Ureter (tissue), 1 donor: ENCODE data around the gene FCHSD1. TPM values are rescaled to one million over a fixed set of nuclear protein-coding genes. Genes with fewer than 3 reads are reported as not detected.

Experiments
- DNase-seq: peaks from one replicate; pipeline ENCODE4 v3.0.0-alpha.2; 2020; ENCODE audit warnings: low spot score
- total RNA-seq: library from RNA; stranded (reverse); gene quantifications from one replicate; pipeline ENCODE4 v1.2.4, GENCODE V29; 2023
- donor health status: DM: yes; HTN: yes; CAD: no.

Gene FCHSD1
- total RNA-seq = 33.5 TPM

DNA sequence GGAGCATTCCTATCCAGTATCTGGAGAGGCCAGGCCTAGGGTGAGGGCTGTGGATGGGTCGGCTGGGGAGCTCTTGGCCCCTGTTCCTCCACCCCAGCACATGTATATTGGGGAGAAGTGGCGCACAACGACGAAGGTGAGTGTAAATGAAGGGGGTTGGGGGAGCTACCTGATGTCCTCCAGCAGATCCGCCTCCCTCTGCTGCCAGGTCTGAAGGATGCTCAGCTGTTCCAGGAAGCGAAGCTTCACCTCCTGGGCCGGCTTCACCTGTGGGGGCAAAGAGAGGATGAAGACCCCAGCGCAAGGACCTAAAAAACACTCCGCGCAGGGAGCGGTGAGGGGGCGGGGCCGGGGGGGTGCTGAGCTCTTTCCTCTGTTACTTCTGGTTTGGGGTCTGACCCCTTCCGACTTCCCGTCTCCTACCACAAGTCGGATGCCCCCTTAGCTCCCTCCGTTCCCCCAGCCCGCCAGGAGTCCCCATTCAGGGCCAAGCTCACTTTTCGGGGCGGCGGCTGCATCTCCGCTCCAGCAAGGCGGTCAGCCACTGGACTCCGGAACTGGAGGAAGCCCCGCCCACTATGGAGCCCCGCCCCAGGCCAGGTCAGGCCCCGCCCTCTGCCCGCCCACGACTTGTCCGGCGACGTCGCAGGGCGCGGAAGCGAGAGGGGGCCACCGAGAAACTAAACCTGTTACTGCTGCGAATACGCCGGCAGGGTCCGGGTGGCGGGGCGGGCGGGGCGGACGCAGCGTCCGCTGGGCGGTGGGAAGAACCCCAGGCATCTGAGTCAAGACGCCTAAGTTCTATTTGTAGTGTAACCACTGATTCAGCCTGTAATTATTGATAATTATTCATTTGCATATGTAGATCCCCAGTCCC, at the start of gene FCHSD1:
Gene FCHSD1, minus strand, starts transcription at position 568 of the 877 bp plus-strand sequence. Its CDS starts 50 bp downstream, at position 518.
- DNase-seq = peak; percentile 94

DNA sequence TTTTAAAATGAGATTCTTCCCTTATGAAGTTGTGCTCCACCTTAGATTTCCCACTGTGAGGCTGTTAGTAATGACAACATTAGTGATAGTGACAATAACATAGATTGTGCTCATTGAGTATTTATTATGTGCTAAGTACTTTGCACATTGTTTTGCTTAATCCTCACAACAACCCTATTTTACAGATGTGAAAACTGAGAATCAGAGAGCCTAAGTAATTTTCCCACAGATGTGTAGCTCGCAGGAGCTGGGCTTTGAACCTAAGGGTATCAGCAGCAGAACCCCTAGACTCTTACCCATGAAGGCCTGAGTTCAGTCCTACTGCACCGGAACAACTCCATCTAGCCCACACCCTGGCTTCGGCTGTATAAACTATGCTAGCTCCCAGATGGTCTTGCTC, 46.4 kb upstream of the FCHSD1 start:
- no peak for DNase-seq

DNA sequence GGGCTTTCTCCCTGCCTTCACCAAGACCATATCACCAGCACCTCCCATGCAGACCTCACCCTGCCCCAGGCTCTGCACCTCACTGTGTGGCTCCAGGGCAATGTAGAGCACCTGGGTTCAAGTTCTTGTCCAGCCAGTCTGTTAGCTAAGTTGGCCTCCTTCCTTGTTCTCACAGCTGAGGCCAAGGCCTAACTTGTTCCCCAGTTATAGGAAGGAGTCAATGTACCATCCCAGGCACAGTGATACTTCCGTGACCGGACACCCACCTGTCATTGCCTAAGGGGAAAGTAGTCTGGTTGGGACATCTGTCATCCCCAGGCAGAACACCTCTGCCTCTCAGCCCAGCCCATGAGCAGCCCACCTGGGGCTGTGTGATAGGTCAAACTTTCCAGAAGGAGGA, 45.2 kb upstream of the FCHSD1 start:
- DNase-seq = no peak

DNA sequence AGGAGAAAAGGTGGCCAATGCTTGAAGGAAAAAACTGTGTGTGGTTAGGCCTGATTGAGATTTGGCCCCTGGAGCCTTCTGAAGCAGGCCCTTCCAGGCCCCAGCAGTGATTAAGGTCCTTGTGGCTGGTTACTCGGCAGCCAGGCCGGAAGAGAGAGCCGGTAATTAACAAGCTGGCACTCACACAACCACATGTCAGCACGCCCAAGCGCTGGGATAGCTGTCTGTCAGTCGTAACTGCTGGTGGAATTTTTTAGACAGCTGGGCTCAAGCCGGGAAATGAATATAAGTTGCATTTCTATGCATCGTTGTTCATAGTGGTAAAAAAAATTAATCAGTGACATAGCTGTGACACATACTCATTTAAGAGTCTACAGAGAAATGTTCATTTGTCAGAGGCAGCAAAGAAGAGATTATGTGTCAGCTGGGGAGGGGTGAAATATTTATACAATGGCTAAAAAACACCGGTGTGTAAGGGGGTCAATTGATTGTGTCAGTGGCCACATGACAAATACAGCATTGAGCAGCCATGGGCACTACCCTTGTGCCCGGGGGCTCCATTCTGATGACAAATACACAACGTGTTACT, 44.5 kb upstream of the FCHSD1 start:
- no peak for DNase-seq

DNA sequence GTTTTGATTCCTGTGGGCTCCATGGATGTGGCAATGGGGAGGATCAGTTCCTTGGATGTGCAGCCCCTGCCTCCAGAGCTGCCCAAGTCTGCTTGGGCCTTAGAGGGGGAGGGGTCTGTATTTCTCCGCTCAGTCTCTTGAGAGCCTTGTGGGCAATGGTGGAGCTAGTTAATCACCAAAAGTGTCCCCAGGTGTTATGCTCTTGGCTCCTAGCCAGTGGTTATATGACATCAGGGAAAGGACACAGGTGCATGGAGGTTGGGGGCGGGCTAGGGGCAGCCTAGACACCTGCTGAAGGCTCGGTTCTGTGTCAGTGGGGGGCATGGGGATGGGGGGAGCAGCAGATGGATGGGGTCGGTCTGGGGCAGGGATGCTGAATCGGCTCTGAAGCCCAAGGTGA, 43.3 kb upstream of the FCHSD1 start:
- DNase-seq = no peak

DNA sequence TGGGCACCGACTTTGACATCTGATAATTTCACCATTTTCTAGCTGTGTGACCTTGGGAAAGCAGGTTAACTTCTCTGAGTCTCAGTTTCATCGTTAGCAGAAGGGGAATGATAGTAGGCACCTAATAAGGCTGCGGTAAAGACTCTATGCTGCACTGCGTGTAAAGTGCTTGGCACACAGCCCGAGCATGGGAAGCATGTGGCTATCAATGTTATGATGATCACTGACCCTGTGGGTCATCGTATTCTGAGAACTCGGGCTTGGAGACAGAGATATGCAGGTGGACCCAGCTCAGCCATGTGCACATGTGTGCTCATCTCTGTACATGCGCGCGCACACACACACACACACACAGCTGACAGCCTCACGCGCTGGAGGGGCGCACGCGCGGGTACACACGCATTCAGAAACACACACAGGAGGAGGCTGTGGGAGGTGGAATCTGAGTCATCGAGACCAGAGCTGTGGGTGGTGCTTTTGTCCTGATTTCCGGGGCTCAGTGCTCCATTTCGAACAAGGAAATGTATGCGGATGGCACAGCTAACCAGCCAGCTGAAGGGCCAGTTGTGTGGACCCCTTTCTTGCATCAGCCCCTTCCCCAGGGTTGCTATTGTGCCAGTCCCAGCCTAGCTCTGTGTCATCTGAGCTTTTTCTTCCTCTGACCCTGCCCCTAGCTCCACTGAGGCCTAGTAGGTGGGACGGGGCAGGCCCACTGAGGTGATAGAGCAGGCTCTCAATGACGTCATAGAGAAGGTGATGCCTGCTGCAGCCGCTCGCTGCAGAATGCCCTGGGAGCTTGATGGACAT, 41.9 kb upstream of the FCHSD1 start:
- DNase-seq = peak; percentile 67

DNA sequence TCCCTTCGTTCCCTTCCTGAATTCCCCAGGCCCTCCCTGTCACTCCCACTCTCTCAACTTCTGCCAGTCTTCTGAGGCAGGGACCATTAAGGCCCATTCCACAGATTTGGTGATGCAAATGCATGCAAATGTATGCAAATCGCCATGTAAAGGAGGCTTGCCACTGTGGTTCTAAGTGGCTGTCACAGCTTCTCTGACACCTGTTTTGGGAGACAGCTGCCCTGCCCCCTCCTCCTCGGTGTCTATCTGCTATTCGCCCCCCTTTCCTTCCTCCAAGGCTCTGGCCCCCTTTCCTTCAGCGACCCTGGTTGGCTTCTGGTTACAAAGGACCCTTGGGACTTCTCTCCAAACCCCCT, 41.3 kb upstream of the FCHSD1 start:
- no peak for DNase-seq

DNA sequence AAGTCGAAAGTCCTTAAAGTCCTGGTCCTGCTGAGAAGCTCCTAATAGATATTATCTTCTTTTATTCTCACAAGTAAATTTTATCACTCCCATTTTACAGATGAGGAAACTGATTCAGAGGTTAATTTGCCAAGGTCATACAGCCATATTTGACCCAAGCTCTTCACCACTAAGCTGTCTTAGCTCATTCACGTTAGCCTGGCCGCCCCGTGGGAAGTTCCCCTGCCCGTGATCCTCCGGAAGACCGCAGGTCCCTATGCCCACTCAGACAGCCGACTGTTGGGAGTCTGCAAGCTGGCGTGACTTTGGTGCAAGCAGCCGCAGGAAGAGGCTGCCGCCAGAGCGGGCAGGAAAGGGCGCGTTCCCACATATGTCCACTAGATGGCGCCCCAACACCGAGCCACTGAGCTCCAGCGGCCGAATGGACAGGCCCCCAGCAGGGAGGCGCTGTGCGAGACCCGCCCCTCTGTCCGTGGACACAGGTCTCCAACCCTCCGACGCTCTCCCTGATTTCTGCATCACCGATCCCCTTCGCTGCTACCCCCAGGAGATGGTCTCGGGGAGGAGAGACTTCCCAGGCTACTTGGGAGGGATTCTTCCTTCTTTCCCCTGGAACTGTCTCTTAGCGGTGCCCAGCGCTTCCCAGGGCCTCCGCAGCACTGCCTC, 40.8 kb upstream of the FCHSD1 start:
- peak; percentile 92 for DNase-seq

DNA sequence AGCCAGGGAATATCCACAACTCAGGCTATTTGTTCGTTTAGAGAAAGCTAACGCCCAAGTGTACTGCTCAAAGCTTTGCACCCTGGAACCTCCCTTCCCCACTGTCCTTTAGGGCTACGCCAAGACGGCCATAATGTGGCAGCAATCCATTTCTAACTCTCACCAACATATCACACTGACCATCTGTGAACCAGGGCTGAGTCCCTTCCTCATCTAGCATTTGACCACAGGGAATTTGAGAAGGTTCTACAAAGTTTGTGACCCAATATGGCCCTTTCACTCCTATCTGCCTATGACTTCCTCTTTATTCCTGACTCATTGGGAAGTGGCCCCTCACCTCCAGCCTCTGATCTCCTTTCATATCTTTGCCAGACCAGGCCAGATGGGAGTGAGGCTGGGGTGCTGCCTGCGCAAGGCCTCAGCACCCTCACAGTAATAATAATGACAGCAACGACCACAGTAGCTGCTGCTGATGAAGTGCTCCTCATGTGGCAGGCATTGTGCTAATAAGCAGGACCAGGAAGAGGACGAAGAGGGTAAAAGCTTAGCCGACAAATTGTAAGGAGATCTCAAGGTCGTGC, 40.2 kb upstream of the FCHSD1 start:
- no peak for DNase-seq

DNA sequence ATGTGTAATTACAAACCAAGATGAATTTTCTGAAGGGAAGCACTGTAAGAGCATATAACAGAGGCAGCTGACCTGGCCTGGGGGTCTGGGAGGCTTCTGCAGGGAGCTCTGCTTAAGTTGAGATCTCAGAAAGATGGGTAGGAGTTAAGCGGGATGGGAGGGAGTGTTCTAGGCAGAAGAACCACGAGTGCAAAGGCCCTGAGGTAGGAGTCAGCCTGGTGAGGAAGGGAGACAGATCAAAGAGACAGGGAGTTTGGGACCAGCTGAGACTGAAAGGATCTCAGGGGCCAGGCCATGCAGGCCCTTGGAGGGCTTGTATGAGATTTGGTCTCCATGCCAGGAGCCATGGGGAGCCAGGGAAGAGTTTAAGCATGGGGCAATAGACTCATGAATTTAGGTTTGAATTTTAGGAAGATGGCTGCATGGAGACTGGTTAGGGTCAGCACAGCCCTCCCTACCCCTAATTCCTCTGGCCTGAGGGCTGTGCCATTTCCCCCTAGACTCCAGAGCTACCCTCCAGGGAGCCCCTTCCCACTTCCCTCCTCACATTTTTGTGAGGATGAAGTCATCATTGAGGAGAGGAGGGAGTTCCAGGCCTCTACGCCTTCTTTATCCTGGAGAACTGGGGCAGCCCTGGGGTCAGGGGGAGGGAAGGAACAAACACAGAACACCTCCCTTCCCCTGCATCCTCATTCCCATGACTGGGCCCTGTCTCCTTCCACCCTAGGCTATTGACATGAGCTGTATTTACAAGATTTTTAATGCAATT, 35.6 kb upstream of the FCHSD1 start:
- no peak for DNase-seq

DNA sequence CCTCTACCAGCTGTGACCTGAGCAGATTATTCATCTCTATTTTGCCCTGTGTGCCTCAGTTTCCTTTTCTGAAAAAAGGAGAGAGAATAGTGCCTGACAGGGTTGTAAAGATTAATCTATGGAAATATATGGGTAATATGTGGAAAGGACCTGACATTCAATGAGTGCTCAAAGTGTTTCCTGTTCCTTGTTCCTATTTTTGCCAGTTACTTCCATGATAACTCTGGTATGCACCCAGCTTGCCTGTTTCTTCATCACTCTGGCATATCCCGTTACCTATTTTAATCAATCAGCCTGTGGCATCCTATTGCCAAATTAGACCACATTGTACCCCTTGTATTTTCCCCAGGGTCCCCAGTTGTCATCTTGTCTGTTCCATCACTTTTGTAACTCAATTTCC, 34.4 kb upstream of the FCHSD1 start:
- no peak for DNase-seq

DNA sequence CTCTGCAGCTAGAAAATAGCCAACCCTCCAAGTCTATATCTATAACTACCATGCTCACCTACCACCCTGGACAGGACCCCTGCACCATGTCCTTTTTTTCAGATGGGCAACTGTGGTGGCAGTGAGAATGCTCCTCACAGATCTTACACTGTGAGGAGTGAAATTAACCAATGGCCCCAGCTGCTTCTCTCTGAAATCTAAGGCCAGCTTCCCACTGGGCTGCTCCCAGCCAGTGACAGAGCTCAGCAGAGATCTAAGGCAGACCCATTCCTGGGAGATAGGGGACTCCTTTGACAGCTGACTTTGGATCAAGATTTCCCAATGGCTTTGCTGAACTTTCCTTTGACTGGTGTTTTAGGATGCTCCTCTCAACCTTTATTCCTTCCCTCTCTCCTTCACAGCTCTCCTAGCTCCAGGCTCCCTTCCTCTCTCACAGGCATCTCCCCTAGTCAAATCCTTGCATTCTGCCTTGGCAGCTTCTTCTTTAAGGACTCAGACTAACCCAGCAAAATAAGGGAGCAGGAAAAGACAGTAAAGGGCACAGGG, 32.5 kb upstream of the FCHSD1 start:
- no peak for DNase-seq

DNA sequence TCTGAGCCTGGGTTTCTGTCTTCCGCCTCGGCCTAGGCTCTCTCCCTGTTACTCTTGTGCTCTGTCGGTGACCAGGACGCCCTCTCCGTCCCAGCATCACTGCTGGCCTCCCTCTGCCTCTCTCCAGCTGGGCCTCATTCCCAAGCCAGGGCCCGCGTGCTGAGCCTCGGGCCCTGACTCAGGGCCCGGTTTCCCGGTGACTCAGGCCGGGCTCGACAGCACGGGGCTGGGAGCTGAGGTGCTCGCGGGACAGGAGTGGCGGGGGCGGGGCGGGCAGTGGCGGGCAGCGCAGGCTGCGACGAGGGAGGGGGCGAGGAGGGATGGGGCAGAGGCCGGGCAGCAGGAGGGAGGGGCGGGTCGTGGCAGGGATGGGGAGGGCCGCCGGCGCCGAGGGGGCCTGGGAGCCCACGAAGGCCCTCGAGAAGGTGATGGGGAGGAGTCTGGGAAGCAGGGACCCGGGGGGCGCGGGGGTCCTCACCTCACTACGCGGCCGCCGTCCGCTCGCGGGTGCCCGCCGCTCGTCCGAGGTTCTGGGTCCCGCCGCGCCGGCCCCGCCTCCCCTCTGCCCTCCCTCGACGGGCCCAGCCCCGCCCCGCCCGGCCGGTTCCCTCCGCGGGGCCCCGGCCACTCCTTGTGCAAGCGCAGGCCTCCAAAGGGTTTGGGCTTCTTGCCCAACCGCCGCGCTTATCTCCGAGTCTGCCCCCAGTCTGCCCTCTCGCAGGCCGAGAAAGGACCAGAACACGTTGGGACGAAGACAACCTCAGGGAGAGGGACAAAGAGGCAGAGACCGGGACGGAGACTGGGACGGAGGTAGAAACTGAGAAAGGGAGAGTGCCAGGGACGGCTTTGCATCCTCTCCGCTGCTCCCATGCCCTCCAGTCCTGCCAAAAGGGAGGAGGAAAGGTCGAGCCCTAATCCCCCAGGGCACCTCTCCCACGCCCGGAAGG, 30.8 kb upstream of the FCHSD1 start, which contains the start of gene ARAP3:
Gene ARAP3, minus strand, starts transcription at position 536 of the 947 bp plus-strand sequence. CDS start 1,744 bp downstream, outside the sequence.
- DNase-seq = peak; percentile 89

DNA sequence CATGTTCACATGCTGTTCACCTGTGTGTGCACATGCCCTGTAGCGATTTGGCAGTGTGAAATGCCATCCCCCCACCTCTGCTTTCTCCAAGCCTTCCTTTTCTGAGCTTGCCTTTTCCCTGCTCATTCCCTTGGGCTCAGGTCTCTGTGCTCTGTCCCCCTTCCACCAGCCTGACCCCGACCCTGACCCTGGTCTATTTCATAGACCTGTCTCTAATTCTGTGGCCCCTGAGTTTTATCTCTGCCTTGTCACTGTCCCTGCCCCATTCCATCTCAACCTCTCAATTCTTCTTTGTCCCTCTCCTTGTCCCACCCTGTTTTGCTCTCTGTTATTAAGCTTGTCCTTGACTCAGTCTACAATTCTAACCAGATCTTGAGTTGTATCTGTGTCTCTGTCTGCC, 30.1 kb upstream of the FCHSD1 start:
- no peak for DNase-seq

DNA sequence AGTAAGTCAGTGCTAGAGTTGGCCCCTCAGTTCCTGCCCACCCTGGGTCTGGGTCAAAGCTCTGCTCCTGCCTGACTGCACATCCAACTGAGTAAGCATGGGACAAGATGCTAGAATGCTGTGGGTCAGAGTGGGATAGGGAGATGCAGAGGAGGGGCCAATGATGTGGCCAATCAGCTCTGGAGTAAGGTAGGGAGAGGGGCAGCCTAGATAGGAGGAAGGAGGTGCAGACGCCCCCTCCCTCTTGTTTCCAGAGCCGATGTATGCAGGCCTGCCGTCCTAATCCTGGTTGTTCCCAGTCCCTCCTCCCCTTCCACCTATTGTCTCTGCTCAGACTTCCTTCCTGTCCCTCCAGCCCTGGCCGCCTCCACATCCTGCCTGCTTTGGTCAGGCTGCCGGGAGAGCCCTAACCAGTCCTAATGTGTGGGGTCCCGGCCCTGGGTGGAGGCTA, 29.6 kb upstream of the FCHSD1 start:
- peak; percentile 61 for DNase-seq

DNA sequence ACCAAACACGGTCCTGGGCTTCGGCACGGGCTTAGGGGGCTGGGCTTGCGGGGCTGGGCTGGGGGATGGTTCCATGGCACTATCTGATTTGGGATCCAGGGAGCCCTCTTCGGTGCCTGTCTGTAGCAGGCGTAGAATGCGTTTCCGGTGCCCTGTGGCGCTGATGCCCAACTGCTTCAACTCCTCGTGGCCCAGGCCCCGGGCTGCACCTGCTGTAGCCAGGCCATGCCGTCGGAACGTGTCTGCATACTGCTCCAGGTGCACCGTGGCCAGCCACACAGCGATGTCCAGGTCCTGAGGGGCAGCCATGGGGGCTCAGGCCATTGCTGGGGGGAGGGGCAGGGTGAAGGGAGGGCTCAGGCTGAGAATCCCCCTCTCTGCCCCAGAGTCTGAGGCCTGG, 29.0 kb upstream of the FCHSD1 start:
- DNase-seq = no peak

DNA sequence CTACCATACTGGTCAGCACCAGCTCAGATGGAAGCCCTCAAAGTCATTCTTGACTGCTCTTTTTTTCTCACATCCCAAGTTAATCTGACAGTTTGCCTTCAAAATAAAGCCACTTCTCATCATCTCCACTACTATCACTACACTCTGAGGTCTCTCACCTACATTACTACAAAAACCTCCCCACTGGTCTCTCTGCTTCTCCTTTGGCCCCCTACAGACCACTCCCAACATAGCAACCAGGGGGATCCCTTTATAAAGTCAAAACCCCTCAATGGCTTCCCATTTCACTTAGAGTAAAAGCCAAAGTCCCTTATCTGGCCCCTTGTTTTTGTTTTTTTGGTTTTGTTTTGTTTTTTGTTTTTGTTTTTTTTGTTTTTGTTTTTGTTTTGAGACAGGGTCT, 26.2 kb upstream of the FCHSD1 start:
- no peak for DNase-seq

DNA sequence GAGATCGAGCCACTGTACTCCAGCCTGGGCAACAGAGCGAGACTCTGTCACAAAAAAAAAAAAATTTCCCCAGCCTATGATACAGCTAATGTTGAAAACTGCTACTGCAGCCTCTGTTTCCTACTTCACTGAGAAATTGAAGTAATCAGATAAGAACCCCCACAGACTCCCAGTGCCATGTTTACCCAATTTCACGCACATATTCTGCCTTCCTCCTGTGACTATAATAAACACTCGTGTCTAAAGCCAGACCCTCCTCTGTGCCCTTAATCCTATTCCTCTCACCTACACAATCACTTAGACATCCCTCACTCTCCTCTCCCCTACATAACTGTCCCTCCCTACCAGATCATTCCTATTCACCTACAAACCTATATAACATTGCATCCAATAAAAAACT, 24.5 kb upstream of the FCHSD1 start:
- no peak for DNase-seq

DNA sequence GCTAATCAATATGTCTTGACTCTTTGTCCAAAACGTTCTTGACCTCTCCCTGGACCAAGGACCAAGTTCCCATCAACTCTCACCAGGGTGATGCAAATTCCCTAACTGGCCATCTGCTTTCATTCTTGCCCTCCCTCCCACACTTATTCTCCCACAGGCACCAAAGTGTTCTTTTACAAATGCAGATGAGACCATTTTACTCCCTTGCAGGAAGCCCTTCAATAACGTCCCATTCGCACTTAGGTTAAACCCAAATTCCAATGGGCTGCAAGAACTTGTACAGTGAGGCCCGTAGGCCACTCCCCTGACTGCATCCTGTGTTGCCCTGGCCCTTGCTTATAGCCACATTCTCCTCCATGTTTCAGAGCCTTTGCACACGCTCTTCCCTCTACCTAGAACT, 23.5 kb upstream of the FCHSD1 start:
- DNase-seq = no peak
